Fibroblast of skin of left biceps (primary cell): ENCODE measurements around the gene ANXA1.

ENCODE experiments used
- DNase-seq, 2 experiments: peaks; one replicate each; pipeline ENCODE4 v3.0.0-alpha.2; 2013; ENCODE audit warnings: low read depth in 2 of 2

ANXA1 gene

DNA sequence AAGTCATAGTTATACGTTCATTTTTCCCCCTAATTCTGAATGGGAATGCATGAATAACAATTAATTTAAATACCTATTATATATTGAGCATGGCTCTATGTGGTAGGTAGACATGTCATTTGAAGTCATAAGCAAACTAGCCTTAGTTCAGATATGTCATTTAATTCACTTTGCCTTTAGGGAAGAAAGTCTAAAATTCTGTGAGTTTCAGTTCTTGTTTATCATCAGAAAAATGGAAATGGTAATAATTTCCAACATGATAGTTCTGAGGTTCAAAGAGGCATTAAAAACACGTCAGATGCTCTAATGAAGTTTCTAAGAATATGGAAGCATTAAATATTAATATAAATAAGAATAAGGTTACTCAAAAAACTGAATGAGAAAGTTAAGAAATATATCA, 13.1 kb upstream of the ANXA1 start:
- no peak for DNase-seq

DNA sequence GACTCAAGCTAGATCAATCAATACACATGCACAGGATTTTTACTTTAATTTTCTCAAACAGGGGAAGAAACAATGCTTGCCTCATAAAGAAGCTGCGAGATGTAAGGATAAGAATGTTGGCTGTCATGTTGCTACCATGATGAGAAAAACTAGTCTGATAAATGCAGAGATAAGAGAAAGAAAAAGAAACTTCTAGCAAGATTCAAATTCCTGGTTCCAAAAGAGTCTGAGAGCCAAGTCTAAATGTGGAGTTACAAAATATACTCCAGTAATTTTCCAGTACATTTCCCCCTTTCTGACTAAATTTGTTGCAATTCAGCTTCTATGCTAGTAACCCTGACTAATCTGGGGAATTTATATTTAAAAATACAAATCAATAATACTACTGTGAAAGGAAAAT, 10.4 kb upstream of the ANXA1 start:
- no peak for DNase-seq

DNA sequence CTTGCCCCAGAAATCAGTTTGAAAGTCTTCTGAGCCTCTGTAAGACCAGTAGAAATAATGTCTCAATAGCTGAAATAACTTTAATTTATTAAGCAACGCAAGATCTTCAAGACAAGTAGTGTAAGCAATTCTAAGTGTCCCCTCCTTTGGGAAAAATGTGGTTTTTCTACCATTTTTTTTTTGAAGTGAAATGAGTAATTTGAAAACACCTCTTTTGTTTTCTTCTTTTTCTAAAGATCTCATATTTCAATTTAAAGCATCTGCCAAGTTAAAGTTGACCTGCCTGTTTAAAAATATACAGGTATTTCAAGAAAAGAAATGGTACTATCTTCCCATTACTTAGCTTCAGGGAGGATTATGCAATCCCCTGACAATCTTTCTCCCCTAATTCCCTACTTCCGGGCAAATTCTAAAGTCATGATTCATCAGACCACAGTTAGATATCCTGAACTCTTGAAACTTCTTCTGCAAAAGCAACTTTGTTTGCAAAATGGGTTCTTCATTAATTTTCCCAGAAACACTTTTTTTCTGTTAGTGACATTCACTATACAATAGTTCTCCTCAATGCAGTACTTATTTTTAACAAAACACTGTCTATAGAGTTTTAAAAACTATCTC, 7.8 kb upstream of the ANXA1 start:
- peak; percentile 78 to 80 for DNase-seq

DNA sequence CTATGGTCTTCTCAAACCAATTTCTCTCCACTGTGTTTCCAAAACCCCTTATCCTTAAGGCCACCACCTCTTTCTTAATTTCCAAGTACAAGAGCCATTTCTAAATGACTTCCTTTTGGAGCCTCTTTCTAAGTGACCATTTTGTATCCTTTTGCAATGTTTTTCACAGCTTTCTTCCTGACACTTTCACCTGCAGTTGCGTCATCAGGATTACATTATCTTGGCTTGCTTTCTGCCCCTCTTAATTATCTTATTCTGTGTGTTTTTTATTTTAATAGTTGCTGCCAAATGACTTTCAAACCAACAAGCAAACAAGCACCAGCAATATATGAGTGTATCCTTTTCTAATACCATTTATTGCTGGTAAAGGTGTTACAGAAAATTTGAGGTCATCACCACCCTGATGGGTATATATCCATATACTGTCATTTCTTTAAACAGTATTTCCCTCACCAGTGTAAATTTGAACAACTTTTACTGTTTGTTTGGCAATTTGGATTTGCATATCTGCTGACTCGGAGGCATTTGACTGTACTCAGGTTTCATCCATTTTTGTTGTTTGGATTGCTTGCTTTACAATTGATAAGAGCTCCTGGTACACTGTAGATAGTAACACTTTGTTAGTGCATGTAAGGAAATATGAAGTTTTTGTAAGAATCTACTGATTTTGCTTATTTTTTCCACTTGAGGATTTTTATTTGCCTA, 5.4 kb upstream of the ANXA1 start:
- no peak for DNase-seq

DNA sequence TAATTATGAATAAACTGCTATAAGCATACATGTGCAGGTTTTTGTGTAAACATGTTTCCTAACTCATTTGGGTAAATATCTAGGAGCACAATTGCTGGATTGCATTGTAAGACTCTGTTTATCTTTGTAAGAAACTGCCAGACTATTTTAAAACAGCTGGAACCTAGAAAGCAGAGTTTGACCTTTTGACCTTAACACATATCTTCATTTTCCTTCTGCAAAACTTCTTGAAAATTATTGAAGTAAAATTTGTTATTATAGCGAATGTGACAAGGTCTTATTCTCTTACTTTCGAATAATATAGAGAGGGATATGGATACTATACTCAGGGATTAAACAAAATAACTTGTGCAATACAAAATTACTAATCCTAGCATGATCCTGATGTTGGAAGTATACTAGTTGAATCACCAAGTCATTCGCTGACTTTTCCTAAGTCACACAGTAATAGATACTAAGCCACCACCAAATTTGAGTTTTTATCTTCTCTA, 3.2 kb upstream of the ANXA1 start:
- no peak for DNase-seq

DNA sequence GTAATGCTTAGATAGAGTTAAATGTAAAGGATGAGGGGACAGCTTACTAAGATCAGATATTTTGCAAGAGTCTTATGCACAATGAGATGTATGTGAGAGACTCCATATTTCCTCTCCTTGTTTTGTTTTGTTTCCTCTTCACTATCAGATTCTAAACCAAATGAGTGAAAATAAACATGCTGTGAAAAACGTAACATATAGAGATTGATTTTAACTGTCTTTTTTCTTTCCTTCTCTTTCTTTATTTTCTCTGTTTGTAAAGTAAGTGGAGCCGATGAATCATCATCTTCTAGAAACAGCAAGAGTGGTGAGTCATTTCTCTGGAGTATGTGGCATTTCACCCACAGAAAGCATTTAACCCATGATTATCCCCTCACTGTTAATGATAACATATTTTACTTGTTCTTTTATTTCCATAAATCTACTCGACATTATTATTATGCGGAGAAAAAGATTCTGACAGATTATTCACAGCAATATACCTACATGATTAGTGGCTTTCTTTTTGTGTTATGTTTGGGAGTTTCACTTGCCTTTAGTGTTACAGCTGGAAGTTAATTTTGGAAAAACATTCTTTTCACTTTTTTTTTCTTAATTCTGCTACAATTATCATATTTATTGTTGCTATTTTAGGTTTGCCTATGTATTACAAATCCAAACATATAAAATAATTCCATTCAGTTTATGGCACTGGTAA, 2.1 kb upstream of the ANXA1 start:
- peak; percentile 60 to 66 for DNase-seq

DNA sequence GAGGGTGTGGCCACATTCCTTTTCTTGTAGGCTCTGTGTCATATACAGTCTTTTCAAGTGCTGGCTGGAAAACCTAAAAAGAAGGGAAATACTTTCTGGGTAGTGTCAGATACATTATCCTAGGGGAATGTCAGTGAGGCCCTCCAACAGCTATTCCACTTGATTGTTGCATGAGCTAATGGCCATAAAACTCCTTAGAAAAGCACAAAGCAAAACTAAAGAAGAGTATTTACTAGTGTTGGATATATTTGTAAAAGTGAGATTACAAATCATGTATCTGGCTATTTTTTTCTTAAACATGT, 829 bp downstream of the ANXA1 start:
- peak in 1 of 2 experiments; percentile 43 for DNase-seq

DNA sequence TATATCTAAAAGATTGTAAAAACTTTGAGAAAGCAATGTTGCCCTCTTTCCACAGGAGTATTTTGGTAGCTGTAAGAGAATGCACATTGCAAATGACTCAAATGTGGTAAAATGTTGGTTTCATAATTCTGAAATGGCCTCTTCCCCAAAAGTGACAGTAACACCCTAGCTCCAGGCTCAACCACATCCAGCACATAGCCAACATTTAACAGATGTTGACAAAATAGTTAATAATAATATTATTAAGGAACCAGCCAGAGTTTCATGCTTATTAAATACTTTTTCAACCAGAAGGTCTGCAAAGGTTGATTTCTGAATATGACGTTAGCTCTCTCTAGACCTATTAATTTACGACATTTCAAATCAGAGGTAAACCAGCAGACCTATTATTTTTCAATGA, 1.3 kb downstream of the ANXA1 start:
- DNase-seq, result no peak

DNA sequence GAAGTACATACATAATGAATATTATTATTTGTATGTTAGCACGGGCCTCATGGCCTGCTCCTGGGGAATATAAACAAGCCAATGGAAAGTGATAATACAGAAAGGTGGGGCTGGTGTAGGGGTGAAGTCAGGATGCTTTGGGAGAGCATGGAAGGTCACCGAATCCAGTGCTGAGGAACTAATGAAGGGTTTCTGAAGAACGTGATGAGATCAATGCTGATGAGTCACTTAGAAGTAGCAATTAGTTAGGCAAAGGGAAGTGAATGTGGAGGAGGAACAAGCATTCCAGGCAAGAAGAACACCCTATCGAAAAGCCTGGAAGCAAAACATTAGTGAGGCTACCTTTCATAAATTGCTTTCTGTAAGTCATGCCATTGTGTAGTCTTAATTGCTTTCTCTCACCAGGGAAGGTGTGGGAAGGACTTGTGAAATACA, 2.1 kb downstream of the ANXA1 start:
- no peak for DNase-seq

DNA sequence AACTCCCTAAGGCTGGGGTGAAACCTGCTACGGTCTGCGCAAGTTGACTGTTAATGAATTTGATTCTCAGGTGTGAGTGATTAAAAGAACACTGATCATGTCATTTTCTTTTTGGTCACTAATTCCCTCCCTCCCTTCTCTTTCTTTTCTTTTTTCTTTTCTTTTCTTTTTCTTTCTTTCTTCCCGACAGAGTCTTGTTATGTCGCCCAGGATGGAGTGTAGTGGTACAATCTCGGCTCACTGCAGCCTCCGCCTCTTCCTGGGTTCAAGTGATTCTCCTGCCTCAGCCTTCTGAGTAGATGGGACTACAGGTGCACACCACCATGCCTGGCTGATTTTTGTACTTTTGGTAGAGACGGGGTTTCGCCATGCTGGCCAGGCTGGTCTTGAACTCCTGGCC, 2.6 kb downstream of the ANXA1 start:
- DNase-seq, result no peak

DNA sequence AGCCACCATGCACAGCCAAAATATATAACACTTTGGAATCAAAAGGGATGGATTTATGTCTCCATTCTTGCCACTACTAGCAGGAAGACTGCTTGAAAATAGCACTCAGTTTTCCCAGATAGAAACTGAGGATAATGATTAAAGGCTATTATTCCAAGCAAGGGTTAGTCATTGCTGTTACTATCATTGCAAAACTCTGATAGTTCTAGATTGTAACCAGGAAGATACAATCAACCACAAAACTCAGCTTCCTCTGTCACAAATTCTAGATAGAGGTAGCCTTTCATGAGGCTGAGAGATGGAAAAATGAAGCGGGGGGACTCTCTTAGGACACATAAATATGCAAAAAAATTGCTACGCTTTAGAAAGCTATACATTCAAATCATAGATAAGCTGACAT, 3.1 kb downstream of the ANXA1 start:
- no peak for DNase-seq

DNA sequence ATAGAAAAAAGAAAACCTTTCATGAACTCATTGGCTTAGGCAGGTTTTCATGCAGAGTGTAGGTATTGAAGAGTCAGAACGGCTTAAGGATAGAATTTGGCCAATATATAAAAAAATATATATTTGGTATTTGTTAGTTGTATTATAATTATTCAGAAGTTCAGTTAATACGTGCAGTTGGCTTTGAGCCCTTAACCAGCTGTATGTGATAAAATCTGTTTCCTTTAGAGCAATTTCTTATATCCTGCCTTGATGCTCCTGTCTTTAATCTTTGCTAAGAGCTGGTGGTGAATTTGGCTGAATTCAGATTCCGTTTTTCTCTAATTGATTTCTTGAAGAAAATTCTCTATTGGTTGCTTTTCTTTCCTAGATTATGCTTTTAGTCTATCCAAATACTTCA, 3.7 kb downstream of the ANXA1 start:
- DNase-seq, result no peak

DNA sequence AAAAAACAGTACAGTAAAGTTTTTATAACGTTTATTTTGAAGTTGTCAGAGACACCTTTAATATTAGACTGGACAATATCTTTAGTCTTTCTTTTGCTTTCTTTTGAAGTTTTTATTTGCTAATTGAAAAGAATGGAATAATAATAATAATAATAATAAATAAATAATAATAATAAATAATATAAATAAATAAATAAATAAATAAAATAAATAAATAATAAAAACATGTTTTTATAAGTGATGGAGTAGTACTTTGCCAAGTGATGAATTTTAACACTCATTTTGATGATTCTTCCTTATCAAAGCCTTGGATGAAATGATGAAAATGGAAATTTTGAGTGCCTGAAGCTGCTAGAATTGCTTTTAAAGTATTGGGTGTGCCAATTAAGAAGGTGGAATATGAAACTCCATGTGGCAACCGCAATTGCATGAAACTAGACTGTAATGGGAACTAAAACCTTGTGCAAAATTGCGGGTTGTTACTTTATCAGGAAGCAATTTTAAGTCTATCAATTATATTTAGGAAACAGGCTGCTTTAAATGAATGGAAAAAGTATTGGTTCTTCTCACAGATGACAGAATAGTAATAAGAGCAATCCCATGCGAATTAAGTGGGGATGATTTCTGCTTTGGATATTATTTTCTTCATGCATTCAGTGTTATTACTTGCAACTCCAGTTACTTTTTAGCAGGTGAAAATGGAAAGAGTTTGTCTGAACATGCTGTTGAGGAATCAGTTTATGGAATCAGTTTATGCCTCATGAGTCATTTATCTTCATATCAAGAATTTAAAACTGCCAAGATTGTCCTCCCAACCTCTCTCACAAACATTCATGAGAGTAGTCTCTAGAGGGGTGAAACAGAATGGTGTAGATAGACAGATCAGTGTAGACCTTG, 4.6 kb downstream of the ANXA1 start:
- DNase-seq, result no peak

DNA sequence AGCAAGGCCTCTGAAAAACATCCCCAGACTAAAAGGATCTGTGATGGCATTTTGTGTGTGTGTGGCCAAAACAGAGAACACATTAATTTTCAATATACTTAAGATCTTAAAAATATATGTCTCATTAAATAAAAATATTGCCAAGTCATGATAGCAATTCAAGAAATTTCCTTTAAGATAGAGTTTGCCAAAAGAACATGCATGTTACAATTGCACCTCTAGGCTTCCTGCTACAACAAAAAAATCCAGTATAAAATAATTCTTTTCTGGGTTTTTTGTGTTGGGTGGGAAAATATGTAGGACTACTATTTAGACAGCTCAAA, 5.2 kb downstream of the ANXA1 start:
- DNase-seq, result no peak

DNA sequence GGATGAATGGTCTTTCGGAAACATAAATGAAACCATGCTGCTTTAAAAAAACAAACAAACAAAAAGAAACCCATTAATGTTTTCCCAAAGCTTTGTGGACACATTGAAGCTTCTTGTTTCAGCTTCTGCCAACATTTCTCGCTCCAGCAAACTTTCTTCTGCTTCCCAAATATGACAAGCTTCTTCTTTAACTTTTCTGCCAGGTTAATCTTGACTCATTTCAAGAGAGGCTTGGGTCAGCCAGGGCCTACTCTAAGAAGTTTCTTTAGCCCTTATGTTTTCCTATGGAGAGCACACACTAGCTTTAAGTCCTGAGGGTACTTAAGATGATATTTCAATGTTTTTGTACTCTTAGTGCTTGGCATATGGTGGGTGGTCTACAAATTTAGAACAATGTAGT, 6.1 kb downstream of the ANXA1 start:
- DNase-seq, result no peak

DNA sequence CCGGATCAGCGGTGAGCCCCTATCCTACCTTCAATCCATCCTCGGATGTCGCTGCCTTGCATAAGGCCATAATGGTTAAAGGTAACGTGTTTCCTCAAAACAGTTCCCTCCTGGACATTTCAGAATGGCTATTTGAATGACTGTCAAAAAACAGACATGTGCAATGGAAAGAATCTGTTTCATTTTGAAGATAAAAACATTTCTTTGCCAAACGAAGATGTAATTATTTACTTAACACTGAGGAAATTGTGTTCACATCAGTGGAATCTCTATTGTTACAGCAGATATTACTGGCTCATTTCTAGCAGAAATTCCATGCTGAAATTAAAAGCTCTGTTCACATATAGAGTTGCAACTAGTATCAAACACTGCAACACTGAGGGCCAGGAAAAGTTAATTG, 7.1 kb downstream of the ANXA1 start:
- no peak for DNase-seq

DNA sequence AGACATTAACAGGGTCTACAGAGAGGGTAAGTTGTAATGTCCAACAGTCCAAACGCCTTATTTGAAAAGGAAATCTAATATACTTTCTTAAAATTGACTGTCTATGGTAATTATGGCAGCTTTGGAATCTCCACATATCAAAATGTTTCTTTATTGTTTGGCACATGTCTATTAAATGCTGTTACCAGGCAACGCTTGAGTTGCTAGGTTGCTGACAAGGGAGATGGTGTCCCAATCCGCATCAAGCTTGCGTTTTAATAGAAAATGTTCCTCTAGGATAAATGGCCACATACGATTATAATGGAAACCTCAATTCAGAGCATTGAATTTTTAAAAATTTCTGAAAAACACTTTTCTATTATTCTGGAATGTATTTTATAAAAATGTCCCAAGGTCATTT, 9.2 kb downstream of the ANXA1 start:
- no peak for DNase-seq

DNA sequence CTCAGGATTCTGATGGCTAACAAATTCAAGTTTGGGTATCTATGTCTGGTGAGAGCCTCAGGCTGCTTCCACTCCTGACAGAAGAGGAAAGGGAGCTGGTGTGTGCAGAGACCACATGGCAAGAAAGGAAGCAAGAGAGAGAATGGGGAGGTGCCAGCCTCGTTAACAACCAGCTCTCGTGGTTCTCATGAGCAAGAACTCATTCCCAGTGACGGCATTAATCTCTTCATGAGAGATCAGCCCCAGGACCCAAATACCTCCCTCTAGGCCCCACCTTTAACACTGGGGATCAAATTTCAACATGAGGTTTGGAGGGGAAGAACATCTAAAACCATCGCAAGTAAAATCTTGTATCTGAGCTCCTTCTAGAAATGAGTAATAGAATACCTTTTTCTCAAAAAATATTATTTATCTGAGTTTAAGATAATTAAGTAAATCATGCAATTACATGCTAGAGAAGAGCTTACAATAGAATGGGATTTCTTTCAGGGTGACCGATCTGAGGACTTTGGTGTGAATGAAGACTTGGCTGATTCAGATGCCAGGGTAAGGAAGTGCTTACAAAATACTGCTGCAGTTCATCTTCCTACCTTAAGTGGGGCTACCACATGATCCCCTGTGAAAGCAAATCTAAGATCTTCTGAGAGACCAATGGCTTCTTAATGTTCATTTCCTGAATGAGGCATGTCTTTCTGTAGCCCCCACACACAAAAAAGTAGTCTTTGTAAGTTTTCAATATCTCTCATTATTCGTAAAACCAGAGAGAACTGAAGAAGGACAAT, 11.5 kb downstream of the ANXA1 start:
- DNase-seq, result no peak

DNA sequence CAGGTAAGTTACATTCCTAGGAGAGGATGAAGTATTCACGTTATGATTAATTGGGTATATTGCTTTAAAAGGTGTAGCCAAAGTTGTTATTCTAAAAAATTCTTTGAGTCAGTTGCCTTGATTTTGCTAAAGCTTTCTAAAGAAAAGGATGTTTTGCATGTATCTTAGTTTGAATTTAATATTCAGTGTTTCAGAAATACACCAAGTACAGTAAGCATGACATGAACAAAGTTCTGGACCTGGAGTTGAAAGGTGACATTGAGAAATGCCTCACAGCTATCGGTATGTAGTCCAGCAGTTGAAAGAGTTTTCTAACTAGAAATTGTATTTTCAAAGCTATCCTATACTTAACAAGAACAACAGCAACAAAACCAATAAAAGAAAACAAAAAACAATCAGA, 14.2 kb downstream of the ANXA1 start:
- DNase-seq, result no peak

DNA sequence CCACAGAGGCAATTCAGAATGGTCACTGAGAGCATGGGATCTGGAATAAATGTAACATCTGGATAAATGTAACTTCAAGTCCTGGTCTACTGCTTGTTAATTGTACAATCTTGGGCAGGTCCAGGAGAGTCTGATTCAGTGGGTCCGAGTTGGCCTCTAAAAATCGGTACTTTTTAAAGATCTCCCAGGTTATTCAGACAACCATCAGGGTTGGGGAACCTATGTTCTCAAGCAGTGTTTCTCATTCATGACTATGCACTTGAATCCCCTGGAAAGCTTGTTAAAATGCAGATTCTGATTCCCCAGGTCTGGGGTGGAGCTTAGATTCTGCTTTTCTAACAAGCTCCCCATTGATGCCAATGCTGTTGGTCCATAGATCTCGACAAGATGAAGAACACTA, 14.8 kb downstream of the ANXA1 start:
- no peak for DNase-seq

DNA sequence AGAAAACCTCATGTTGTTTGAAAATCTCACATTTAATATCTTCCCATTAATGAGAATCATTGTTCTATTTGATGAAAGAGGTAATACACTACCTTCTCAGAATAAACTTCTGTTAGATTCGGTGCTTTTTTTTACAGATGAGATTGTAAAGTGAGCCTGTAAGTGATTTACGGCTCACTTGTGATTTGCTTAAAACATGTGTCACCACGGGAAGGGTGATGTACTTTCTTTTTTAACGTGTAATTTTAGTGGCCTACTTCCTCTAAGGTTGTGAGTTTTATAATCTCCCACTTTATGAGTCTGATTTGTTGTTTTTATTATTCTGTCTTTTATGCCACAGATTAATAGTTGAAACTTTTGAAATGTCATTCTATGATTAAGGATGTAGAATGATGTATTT, 15.9 kb downstream of the ANXA1 start:
- no peak for DNase-seq
